ENCODE measurements around the gene PTPRG.
A peak's percentile ranks its signal among the peaks of the same experiment; 100 is the strongest.

PTPRG gene

DNA sequence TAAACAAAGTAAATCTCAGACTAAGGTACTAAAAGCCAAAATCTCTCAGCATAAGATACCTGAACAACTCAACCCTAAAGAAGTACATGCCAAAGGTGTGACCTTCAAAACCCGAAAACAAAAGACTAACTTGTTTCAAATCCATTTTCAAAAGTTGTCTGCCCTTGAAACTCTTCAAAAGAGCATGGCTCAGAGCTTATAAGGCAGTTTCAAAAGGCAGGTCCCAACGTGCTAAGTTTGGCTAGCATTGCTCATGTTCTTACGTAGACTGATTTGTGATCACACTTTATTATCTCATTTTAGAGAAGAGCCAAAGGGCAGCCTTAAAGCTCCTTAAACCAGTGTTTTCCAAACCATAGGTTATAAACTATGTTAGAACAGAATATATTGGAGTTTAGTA lies 699.8 kb downstream of the PTPRG start:
- no peak for DNase-seq

DNA sequence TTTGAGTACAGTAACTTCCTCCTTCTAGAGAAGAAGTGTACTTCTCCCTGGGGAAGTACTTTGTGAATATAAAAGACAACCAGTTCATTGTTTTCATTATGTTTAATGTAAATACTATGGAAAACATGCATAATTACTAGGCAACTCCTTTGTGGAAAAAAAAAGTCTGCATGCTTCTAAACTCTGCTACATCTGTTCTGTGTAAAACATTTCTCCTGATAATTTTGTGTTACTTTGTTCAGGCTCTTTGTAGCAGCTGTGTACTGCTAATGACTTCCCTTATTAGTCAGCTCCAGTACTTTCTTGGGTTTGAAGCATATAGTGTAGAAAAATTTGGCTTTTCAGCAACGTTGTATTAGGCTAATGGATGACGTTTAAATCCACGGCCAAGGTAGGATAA lies 700.4 kb downstream of the PTPRG start:
- DNase-seq: no peak

DNA sequence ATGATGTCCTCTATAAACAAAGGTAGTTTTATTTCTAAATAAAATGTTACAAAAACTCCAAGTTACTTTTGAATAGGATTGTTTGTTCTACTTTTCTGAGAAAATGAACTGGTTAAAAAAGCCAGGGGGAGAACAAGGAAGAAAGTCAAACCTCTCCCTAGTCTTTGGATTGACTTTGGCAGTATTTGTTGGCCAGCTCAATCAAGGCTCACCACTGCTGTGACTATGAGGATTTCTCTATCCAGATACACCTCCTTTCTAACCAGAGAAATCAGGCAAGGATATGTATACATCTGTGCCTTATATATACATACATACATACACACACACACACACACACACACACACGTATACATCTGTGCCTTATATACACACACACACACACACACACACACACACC lies 704.2 kb downstream of the PTPRG start:
- DNase-seq: no peak

- DNase-seq: no peak
These were observed 705.4 kb downstream of the PTPRG start for GRCh38 chr3:62266668-62267283.

DNA sequence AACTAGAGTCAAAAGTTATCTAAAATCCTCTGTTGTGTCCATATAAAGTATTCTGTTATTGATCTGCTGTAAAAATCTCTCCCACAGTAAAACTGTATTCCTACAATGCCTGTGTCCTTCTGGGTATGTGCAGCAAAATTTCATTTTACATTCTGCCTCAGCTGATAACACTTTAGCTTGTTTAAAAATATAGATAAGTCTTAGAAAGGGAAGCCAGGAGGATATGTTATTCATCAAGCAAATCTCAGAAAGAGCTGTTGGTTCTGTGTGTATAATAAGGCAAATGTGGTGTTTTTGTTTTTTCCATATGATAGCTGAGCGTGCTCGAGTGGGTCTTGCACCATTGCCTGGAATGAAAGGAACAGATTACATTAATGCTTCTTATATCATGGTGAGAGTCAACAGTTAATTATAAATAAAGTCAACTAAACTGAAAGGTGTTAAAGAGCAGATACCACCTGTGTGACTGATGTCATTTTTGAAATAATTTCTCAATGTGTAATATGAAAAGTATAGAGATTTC lies 715.3 kb downstream of the PTPRG start:
- DNase-seq: no peak

DNA sequence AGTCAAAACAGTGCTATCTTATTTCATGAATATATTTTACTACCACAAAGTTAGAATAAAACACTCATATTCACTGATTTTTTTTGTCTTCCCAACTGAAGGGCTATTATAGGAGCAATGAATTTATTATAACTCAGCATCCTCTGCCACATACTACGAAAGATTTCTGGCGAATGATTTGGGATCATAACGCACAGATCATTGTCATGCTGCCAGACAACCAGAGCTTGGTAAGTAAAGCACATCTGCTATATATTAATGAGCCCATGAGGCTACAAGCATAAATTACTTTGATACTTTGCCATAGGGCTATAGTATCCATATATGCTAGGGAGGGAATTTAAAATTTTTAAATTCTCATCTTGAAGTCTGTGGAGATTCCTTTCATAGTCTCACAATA lies 716.1 kb downstream of the PTPRG start:
- DNase-seq: no peak

- DNase-seq: no peak
These were observed 716.6 kb downstream of the PTPRG start for GRCh38 chr3:62277986-62278385.

- no peak for DNase-seq
These were observed 720.4 kb downstream of the PTPRG start for GRCh38 chr3:62281726-62282125.

DNA sequence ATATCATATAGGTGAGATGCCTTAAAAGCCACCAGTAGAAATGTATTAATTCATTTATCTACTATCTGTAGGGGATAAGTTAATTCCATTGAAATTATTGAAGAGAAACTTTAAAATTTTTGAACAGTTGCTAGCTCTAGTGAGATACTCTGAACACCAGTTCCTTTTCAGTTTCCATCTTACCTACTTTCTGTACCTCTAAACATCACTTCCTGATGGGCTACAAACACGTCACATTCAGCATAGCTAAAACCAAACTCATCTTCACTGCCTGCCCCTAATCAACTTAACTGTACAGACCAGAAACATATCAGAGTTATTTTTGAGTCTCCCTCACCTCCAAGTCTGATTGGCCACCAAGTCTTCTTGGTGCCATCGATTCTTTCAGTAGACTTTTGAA lies 723.1 kb downstream of the PTPRG start:
- no peak for DNase-seq

DNA sequence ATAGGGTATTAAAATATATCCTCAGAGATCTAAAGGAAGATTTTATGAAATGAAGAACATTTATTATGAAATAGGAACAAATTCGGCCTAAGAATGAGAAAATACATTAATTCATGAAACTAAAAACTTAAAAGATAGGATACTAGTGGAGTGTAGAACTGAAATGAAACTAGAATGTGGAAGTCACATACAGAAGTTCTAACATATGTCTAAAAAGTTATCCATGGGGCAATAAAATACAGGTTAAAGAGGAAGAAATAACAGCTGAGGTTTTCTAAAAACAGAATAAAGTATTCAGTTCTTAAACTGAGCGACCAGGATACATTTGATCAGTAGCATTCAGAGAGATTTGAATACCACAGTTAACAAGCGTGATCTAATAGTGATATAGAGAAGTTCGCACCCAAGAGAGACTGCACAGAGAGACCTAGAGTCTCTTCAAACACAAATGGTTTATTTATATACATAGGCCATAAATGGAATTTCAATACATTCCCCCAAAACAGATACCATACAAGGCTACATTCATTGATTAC lies 726.1 kb downstream of the PTPRG start:
- no peak for DNase-seq

GRCh38 chr3:62289922-62290321 lies 728.6 kb downstream of the PTPRG start:
- no peak for DNase-seq

DNA sequence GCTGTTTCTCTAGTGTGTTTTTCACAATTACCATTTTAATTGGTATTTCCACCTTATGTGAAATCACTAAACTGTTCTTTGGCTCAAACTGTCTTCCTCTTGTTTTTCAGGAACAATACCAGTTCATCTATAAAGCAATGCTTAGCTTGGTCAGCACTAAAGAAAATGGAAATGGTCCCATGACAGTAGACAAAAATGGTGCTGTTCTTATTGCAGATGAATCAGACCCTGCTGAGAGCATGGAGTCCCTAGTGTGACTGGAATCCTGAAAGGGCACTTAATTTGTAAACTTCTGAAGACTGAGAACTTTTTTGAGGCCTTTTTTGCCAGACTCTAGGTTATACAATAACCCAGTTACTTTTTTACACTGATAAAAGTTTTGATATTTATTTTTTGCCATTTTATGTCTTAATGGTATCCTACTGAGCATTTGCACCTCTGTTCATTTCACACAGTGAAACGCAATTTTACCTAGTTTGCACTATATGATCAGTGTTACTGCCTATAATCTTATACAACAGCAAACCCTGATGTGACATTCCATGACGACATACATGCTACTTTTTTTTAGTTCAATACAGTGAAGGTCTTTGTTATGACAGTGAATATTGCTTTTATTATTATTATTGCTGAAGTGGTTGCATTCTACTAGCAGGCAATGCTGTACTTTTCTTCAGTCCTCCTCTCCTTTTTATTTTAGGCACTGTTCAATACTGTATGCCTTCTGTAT lies 731.8 kb downstream of the PTPRG start:
- DNase-seq: no peak

- no peak for DNase-seq
These were observed 734.2 kb downstream of the PTPRG start for GRCh38 chr3:62295571-62295970.

DNA sequence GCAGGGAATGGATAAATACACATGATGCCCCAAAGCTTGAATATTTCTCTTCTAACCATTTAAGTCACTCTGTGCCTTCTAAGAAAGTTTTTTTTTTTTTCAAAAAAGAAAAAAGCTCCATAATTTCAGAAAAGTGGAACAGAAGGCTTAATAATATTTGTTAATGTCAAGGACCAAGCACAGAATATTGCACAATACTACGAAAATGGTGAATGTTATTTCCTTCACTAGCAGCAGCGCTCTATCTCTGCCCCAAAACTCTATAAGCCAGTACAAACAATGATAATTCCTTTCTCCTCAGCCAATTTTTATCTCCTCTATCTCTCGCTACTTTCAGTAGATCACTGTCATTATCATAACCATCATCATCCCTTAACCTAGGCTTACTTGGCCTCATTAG lies 739.2 kb downstream of the PTPRG start:
- no peak for DNase-seq

- DNase-seq: no peak
These were observed 750.8 kb downstream of the PTPRG start for GRCh38 chr3:62312201-62312600.

GRCh38 chr3:62316525-62316924 lies 755.2 kb downstream of the PTPRG start:
- no peak for DNase-seq

- DNase-seq: peak; percentile 0
These were observed 757.0 kb downstream of the PTPRG start for GRCh38 chr3:62318365-62318751.

DNA sequence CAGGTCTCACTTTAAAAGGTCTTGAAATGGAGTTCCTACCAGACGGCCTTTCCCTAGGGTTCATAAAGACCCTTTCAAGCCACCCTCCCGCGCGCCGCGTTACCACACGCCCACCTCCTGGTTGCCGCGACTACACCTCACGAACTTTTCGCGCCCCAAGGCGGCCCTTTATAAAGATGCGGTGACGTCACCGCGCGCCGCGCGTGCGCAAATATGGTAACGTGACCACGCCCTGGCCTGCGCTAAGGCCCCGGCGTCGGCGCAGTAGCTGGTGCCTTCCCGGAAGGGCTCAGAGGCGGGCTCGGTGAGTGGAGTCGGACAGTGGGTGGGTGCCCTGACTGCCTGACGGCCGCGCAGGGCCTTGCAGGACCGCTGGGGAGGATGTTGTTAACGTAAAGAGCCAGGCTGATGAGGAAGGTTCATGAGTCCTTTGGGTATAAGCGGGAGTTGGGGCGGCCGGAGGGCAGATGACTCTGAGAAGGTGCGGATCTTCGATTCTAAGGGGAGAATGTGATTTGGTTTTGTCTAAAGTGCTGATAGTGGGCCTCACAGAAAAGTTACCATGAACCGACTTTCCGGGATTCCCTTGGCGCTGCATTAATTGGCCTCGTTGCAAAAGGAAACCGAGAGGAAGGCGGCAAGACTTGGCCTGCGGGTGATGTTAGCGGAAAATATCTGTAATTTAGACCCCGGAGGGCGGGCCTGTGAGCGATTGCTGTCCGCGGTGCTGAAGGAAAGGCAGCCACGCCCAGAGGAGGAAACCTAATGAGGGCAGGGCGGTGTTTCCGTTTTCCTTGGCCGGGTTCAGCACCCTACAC lies 757.6 kb downstream of the PTPRG start:
- DNase-seq: peak; percentile 87

DNA sequence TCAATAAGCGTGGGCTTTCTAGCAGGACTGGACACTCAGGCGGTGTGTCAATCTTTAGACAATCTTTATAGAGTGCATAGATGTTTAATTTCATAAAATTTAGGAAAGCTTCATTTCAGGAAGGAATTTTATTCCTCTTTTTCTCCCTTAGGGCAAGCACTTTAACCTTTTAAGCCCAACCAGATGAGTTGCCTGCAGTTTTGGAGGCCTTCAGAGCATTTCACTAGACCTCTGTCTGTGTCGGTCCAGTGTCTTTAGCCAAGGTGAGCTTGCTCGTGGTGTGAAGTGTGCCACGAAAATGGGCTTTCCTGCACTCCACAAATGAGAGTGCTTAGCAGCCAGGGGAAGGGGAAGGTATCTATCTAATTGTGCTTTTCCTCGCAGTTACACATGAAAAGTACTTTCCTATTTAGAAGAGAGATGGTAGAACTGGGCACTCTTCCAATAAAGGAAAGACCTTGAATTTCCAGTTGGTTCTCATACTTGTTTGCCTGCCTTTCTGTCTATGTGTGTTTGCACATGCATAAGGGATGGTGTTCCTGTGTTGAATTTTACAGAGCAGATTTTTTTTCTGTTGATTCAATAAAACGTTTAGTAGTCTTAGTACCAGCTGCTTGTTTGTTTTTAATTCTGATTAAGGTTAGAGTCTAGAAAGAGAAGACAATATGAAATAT lies 758.3 kb downstream of the PTPRG start:
- DNase-seq: no peak

DNA sequence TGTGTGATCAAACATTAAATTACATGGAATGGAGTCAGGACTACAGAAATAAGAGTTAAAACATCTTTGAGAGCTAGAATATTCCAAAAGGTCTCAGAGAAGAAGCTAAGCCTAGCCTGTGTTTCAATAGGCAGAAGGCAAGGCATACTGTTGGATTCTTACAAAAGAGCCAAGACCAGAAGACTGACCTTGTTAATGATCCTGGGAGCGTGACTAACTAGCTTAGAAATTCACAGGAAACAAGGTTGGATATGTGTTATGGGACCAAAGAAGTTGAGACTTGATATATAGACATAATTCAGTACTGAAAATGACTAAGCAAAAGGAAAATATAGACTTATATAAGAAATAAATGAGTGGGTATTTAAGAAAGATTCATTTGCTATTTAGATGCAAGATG lies 761.9 kb downstream of the PTPRG start:
- no peak for DNase-seq

GRCh38 chr3:62325896-62326295 lies 764.5 kb downstream of the PTPRG start:
- no peak for DNase-seq

DNA sequence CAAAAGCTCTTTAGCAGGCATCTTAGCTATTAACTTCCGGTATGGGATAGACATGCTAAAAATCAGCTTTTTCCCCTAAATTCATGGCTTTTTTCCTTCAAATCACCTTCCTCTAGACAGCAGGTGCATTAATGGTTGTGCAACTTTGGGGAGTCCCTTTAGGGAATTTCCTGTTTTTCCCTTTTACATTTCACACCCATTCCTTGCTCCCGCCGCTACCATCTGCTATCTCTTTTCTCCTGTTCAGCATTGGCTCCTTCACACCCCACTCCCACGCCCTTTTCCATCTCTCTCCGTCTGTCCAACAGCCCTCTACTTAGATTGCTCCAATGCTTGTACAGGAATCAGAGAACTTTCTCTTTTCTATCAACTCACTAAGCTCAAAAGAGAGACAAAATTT lies 768.6 kb downstream of the PTPRG start:
- DNase-seq: no peak

DNA sequence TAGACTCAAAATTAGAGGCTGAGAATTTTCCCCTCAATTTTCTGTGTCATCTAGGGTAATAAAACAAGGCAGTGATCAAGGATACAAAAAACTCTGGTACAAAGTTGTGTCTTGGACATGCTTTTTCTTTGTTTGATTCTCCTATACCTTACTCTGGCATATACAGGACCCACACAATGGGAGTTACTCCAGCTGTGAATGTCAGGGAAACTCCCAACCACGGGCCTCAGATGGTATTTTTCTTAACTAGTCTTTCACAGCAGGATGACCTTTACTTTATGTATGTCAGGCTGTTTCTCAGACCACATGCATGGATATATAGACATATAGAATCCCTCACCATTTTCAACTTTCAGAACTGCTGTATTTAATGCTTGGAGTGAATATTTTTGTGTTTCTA lies 770.6 kb downstream of the PTPRG start:
- DNase-seq: no peak
